H1 (cell line): ENCODE results near the gene CARD11. TPM values are rescaled to one million over a fixed set of nuclear protein-coding genes. Genes with fewer than 3 reads are reported as not detected.

Experiments used
- EZH2 ChIP-seq: fragments of 200-600 bp; sonication (generic); IDR thresholded peaks from 2 replicates; pipeline ENCODE4 v1.7.1; 2012; ENCODE audit warnings: low read depth, mild to moderate bottlenecking, moderate library complexity, low read length, inconsistent platforms; ENCODE audit not compliant: severe bottlenecking
- GTF2F1 ChIP-seq: IDR thresholded peaks from 2 replicates; pipeline ENCODE4 v1.6.1; 2012; ENCODE audit warnings: low read depth, low read length, improper control_type of control experiment, borderline replicate concordance
- HDAC2 ChIP-seq, 2 experiments: fragments of 300-600 bp in 1 of 2; sonication (generic) in 1 of 2; IDR thresholded peaks; 2 replicates each; pipeline ENCODE4 v1.6.1; 2011 to 2012; ENCODE audit warnings: low read depth in 2 of 2, low read length in 2 of 2, mild to moderate bottlenecking in 2 of 2, moderate library complexity in 2 of 2, borderline replicate concordance in 1 of 2, inconsistent platforms in 1 of 2
- KDM5A ChIP-seq: fragments of 200-600 bp; IDR thresholded peaks from 2 replicates; pipeline ENCODE4 v1.7.1; 2012; ENCODE audit warnings: mild to moderate bottlenecking, low read length, inconsistent platforms, mixed read lengths
- NRF1 ChIP-seq: IDR thresholded peaks from 2 replicates; pipeline ENCODE4 v1.6.1; 2011; ENCODE audit warnings: mild to moderate bottlenecking, low read depth, low read length, improper control_type of control experiment
- RAD21 ChIP-seq, 2 experiments: IDR thresholded peaks in 1 of 2; conservative IDR thresholded peaks in 1 of 2; 2 replicates each; pipeline ENCODE4 v1.6.1; 2011; ENCODE audit warnings: low read depth in 2 of 2, low read length in 2 of 2, improper control_type of control experiment in 1 of 2, inconsistent platforms in 1 of 2, mild to moderate bottlenecking in 1 of 2, moderate library complexity in 1 of 2
- SAP30 ChIP-seq: fragments of 300-600 bp; sonication (generic); IDR thresholded peaks from 2 replicates; pipeline ENCODE4 v1.7.1; 2012; ENCODE audit warnings: low read length, moderate library complexity, mild to moderate bottlenecking, inconsistent platforms; ENCODE audit not compliant: insufficient read depth, insufficient replicate concordance
- polyA plus RNA-seq, 7 experiments: library from polyadenylated mRNA; depleted of rRNA in 3 of 7; stranded (reverse) in 5 of 7; unstranded in 2 of 7; fragments of >200 nt in 5 of 7; fragments of 200-250 nt in 2 of 7; gene quantifications; 1 replicate in 5 of 7; 2 replicates in 1 of 7; 4 replicates in 1 of 7; pipeline versions ENCODE4 v1.2.1 to v1.2.3, GENCODE V29; 2011 to 2013; ENCODE audit warnings: missing spikeins in 2 of 7, mixed read lengths in 2 of 7
- total RNA-seq: library from RNA; stranded (reverse); fragmentation: NEBNext Ultra II Directional; extraction: Animal tissue kit (Norgen Biotek cat#: 25700); gene quantifications from 2 replicates; pipeline ENCODE4 v1.2.1, GENCODE V29; 2021
- TF ChIP-seq, protein P1 (sequence below): fragments of 300-600 bp; sonication (generic); IDR thresholded peaks from 2 replicates; pipeline ENCODE4 v1.7.1; 2012; ENCODE audit warnings: low read length, moderate library complexity, mild to moderate bottlenecking, inconsistent platforms; ENCODE audit not compliant: insufficient replicate concordance

CARD11 gene
- total and polyA plus RNA-seq, 2 of the 8 experiments (the other 6 are each of a cell fraction or from before 2014, with no cell fraction given) = 12.6 to 29.8 TPM

DNA sequence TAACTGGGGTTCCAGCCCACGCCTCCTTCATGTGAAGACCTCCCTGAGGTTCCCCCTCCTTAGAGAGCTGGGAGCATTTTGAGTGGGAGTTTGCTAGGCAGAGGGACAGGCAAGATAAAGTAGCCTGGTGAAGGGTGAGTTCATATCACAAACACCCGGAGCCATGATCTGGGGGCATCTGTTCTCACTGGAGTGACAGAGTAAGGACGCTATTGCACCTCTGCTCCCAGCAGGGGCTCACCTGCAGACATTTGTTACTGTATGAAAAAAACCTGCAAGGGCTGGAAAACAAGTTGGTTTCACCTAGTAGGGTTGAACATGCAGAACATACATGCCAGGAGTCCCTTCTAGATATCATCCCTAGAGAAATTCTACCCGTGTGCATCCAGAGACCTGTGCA, 88.4 kb downstream of the CARD11 start (continued):
- TF ChIP-seq, protein P1, sequence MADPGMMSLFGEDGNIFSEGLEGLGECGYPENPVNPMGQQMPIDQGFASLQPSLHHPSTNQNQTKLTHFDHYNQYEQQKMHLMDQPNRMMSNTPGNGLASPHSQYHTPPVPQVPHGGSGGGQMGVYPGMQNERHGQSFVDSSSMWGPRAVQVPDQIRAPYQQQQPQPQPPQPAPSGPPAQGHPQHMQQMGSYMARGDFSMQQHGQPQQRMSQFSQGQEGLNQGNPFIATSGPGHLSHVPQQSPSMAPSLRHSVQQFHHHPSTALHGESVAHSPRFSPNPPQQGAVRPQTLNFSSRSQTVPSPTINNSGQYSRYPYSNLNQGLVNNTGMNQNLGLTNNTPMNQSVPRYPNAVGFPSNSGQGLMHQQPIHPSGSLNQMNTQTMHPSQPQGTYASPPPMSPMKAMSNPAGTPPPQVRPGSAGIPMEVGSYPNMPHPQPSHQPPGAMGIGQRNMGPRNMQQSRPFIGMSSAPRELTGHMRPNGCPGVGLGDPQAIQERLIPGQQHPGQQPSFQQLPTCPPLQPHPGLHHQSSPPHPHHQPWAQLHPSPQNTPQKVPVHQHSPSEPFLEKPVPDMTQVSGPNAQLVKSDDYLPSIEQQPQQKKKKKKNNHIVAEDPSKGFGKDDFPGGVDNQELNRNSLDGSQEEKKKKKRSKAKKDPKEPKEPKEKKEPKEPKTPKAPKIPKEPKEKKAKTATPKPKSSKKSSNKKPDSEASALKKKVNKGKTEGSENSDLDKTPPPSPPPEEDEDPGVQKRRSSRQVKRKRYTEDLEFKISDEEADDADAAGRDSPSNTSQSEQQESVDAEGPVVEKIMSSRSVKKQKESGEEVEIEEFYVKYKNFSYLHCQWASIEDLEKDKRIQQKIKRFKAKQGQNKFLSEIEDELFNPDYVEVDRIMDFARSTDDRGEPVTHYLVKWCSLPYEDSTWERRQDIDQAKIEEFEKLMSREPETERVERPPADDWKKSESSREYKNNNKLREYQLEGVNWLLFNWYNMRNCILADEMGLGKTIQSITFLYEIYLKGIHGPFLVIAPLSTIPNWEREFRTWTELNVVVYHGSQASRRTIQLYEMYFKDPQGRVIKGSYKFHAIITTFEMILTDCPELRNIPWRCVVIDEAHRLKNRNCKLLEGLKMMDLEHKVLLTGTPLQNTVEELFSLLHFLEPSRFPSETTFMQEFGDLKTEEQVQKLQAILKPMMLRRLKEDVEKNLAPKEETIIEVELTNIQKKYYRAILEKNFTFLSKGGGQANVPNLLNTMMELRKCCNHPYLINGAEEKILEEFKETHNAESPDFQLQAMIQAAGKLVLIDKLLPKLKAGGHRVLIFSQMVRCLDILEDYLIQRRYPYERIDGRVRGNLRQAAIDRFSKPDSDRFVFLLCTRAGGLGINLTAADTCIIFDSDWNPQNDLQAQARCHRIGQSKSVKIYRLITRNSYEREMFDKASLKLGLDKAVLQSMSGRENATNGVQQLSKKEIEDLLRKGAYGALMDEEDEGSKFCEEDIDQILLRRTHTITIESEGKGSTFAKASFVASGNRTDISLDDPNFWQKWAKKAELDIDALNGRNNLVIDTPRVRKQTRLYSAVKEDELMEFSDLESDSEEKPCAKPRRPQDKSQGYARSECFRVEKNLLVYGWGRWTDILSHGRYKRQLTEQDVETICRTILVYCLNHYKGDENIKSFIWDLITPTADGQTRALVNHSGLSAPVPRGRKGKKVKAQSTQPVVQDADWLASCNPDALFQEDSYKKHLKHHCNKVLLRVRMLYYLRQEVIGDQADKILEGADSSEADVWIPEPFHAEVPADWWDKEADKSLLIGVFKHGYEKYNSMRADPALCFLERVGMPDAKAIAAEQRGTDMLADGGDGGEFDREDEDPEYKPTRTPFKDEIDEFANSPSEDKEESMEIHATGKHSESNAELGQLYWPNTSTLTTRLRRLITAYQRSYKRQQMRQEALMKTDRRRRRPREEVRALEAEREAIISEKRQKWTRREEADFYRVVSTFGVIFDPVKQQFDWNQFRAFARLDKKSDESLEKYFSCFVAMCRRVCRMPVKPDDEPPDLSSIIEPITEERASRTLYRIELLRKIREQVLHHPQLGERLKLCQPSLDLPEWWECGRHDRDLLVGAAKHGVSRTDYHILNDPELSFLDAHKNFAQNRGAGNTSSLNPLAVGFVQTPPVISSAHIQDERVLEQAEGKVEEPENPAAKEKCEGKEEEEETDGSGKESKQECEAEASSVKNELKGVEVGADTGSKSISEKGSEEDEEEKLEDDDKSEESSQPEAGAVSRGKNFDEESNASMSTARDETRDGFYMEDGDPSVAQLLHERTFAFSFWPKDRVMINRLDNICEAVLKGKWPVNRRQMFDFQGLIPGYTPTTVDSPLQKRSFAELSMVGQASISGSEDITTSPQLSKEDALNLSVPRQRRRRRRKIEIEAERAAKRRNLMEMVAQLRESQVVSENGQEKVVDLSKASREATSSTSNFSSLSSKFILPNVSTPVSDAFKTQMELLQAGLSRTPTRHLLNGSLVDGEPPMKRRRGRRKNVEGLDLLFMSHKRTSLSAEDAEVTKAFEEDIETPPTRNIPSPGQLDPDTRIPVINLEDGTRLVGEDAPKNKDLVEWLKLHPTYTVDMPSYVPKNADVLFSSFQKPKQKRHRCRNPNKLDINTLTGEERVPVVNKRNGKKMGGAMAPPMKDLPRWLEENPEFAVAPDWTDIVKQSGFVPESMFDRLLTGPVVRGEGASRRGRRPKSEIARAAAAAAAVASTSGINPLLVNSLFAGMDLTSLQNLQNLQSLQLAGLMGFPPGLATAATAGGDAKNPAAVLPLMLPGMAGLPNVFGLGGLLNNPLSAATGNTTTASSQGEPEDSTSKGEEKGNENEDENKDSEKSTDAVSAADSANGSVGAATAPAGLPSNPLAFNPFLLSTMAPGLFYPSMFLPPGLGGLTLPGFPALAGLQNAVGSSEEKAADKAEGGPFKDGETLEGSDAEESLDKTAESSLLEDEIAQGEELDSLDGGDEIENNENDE = no peak
- TF ChIP-seq RAD21 (IDR thresholded peaks at IDR 0.05 in 1 of 2, conservative IDR thresholded peaks at IDR 0.05 in 1 of 2; ENCODE audit: low read depth in 2 of 2, low read length in 2 of 2) (no peak), EZH2 (no peak), KDM5A (no peak), SAP30 (no peak), NRF1 (no peak), HDAC2 (IDR thresholded peaks at IDR 0.05; ENCODE audit: borderline replicate concordance in 1 of 2, low read depth in 2 of 2, low read length in 2 of 2) (no peak), GTF2F1 (no peak)
